Measurements from ENCODE around the gene DSC2.
"Not testable (repeated sequence)": the region's sequence is repeated elsewhere in the genome, so short reads cannot be mapped to it uniquely, and the experiment has no call there.

DSC2 gene

DNA sequence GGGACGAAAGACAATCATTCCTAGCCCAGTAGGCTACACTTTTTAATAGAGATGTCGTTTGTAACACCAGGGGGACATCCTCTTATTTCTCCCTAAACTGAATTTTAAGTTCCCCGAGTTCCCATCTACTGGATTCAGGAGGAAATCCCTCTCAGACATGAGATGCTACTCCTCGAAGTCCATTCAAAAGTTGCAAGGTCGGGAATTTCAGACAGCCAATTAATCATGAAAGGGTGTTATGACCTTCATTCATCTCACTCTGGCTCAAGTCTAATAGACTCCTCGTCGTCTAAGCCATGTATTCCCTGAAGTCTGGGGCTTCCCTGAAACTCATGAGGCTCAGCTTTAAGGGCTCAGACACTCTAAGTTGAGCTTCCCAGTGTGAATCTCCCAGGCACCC, 58.5 kb downstream of the DSC2 start:
- DNase-seq (ENCODE audit: low read depth): no peak

DNA sequence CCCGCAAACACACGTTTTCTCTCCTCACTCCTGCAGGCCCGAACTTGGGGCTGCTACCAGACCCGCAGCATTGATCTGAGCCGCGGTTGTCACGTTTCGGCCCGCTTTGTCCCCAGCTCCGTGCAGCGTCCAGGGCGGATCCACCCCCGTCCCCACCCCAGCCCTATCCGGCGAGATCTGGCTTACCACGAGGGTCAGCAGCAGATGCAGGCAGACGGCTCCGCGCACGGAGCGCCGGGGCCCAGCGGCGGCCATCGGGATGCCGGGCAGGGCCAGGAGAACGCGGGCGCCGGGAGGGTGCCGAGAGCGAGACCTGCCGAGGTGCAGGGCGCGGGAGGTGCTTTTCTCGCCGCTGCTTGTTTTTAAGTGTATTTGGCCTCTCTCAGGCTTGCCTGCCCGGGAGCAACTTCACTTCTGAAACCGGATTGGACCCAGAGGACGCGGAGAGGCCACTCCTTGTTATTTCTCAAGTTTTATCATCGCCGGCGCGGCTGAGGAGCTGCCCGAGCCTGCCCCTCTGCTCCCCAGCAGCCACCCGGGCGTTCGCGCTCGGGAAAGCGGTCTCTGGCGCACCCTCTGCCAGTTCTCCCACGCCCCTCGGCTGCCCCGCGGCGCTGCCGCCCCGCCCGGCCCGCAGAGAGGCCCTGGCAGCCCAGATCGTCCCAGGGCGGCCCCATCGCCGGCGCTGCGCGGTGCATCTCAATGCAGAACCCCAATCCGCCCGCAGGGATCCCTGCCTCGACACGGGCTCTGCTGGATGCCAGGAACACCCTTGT, 59.6 kb downstream of the DSC2 start, which contains the start of gene DSC3:
DSC3 (minus strand) TSS at position 337 of the 776 bp plus-strand sequence; CDS start at position 255, 82 bp downstream.
- no peak for DNase-seq (ENCODE audit: low read depth)

DNA sequence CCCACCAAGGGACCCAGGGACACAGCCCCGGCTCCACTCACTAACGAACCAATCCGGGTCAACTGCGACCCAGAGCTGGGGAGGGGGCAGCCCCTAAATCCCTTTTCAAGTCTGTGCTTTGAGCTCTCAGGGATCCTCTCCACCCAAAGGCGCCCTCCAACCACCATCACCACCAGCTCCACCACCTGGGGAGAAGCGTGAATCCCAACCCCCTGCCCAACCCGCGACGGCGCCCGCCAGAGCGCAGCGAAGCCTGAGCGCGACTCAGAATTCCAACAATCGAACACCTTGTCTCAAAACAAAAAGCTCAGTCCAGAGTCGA, 60.2 kb downstream of the DSC2 start:
- DNase-seq (ENCODE audit: low read depth): no peak

DNA sequence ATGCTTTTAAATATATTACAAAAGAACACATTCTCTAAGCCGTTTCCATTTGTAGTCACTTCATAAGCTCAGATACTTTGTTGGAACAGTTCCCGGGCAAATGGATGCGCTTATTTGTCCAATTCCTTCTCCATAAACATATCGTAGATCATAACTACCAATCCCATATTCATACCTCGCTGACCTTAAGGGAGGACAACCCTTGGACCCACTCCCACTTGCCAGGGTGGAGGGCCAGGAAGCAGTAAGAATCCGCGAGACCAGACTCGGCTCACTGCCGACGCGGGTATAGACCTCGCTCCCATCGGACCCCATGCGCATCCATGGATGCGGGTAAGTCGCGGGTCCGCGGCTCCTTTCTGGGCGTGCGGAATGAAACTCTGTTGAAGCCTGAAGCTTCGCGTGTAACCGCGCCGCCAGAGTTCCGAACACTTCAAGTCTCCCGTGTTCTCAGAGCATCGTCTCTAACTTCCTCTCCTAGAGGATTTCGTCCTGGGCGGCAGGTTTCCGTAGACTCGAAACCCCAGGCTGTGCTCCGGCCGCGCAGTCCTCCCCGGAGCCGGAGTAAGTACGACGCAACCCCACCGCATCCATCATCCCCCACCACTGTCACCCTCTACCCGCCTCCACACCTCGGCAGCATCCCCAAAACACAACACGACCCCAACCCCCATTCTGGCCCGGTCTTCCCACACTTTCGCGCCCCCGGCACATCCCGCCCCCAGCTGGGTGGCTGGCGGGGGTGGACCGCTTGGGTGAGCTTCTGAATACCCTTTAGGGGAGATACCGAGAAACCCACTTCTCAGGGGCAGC, 60.7 kb downstream of the DSC2 start:
- DNase-seq (ENCODE audit: low read depth): no peak

DNA sequence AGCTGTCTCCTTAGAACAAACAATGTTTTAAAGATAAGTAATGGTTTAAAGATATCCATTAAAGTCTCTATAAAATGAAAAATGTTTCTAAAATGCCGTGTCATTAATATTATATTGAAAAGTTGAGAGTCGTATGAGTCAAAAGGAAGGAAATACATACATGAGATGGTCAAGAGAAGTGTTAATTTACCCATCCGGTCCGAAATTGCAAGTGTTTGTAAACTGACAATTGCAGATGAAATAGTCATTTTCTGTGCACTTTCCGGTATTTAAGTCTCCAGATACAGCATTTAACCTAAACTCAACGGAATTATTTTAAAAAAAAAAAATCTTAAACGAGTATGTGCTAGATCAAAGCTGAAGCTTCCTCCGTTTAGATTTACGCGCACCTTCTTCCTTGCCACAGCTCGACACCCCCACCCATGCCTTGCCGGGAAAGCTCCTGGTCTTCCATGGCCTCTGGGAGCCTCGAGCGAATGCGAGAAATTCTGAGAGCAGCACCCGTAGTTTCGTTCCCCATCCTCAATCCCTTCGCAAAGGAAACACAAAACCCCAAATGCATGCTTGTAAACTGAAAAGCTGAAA, 61.4 kb downstream of the DSC2 start:
- no peak for DNase-seq (ENCODE audit: low read depth)

DNA sequence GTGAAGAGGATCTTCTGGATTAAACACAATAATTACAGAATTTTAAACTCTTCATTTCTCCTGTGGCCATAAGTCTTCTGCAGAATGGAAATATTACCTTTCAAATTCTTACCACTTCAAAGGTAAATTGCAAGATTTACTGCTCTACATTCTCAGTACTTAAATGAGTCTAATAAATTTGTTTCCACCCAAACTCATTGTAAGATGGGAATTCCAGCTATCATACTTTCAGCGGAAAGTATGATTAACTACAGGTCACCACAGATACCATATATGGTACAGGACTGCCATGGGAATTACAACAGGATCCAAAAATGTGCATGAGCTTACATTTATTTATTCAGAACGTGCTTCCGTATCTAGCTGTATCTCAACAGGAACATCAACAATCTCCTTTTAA, 62.8 kb downstream of the DSC2 start:
- DNase-seq (ENCODE audit: low read depth): no peak

DNA sequence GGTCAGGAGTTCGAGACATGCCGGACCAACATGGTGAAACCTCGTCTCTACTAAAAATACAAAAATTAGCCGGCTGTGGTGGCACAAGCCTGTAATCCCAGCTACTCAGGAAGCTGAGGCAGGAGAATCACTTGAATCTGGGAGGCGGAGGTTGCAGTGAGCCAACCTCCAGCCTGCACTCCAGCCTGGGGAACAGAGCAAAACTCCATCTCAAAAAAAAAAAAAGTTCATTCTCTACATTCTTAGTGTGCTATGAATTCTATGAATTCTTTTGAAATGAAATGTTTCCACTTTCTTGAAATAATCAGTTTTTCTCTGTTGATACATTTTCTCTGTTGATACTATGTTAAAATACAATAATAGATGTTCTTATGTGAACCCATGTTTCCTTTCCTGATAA, 64.5 kb downstream of the DSC2 start:
- not testable (repeated sequence) for DNase-seq (ENCODE audit: low read depth)

DNA sequence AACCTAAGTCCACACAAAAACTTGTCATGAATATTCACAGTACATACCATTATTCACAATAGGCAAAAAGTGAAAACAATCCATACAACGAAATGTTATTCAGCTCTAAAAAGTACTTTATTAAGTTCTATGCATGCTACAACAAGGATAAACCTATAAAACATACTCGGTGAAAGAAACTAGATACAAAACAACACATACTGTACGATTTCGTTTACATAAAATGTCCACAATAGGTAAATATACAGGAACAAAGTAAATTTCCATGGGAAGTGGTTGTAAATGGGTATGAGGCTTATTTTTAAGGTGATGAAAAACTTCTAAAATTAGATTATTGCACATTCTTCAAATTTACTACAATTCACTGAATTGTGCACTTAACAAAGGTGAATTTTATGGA, 67.7 kb downstream of the DSC2 start:
- DNase-seq (ENCODE audit: low read depth): no peak

DNA sequence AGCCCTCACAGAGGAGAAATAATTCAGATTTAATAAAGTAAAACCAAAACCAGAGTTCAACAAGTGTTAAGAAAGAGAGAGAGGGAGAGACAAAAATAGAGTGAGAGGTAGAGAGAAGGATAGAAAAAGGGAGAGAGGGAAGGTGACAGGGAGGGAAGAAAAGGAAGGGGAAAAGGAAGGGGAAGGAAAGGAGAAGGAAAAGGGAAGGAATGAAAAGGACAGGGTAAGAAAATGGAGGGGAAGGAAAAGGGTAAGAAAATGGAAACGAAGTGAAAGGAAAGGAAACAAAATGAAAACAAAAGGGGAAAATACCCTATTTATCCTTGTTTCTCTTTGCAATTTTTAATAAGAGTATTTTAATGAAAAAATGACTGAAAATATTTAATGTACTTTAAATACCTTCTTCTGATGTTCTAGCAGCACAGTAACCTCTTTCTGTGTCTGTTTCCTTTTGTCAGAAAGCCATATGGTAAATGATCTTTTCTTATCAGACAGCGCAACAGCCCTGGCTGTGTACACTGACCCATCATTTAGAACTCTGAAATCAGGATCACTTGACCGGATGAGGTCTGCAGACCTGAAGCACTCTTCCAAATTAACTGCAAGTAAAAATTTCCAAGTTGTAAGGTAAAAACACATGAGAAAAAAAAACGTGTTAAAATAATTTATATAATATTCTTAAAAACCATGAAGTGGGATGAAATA, 71.5 kb downstream of the DSC2 start:
- DNase-seq (ENCODE audit: low read depth): no peak

DNA sequence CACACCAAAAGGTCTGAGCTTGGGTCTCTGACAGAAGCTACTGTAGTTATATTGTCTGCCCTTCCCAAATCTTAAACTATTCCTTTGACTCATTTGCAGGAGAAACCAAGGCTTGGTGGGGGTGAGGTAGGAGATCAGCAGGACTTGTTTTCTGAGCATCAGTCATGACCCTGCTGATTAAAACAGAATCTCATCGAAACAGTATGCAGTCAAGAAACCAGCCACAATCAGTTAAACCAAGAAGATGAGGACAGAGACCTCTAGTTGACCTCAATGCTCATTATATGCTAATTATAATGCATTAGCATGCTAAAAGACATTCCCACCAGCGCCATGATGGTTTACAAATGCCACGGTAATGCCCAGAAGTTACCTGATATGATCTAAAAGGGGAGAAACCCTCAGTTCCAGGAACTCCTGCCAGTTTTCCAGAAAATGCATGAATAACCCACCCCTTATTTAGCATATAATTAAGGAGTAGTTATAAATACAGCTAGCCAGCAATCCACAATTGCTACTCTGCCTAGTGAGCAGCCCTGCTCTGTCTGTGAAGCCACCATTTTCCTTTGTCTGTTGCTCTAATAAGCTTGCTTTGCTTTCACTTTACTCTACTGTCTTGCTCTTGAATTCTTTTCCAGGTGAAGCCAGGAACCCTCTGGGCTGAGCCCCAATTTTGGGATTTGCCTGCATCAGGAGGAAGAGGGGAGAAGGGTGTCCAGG, 86.3 kb downstream of the DSC2 start:
- DNase-seq (ENCODE audit: low read depth): no peak

DNA sequence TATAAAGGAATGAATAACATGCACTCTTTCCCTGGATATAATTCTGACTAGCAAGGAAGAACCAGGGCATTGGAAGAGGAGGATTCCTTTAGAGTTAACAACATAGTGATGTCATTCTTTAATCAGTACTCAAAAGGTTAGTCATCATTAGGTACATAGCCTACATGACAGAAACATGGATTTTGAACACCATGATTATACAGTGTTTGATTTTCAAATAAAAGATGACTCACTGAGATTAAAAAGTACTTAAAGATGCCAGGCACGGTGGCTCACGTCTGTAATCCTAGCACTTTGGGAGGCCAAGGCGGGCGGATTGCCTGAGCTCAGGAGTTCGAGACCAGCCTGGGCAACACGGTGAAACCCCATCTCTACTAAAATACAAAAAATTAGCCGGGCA, 90.8 kb downstream of the DSC2 start:
- DNase-seq (ENCODE audit: low read depth): not testable (repeated sequence)

DNA sequence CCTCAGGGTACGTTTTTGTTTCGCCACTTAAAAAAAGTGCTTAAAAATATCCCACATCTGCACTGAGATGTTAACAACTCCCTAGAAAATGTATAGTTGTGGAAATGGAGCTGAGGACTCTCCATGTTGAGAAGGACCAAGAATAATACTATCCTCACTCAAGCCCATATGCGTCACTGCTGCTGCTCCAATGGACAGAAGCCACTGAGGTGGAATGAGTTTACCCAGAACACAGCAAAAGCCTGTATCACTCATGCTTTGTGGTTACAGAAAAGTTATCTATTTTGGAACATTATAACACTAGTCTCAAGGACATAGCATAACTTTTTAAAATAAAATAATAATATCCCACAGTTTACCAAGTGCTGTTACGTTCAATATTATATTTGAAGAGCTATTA, 91.6 kb downstream of the DSC2 start:
- no peak for DNase-seq (ENCODE audit: low read depth)

Data from CMK (cell line).